ENCODE measurements around the gene JPH2. TPM values are rescaled to one million over a fixed set of nuclear protein-coding genes. Genes with fewer than 3 reads are reported as not detected.
A peak's percentile ranks its signal among the peaks of the same experiment; 100 is the strongest.

The JPH2 gene
- total and polyA plus RNA-seq, 4 donors, result 0.09 to 1.3 (median 0.17) TPM; not detected in 1

DNA sequence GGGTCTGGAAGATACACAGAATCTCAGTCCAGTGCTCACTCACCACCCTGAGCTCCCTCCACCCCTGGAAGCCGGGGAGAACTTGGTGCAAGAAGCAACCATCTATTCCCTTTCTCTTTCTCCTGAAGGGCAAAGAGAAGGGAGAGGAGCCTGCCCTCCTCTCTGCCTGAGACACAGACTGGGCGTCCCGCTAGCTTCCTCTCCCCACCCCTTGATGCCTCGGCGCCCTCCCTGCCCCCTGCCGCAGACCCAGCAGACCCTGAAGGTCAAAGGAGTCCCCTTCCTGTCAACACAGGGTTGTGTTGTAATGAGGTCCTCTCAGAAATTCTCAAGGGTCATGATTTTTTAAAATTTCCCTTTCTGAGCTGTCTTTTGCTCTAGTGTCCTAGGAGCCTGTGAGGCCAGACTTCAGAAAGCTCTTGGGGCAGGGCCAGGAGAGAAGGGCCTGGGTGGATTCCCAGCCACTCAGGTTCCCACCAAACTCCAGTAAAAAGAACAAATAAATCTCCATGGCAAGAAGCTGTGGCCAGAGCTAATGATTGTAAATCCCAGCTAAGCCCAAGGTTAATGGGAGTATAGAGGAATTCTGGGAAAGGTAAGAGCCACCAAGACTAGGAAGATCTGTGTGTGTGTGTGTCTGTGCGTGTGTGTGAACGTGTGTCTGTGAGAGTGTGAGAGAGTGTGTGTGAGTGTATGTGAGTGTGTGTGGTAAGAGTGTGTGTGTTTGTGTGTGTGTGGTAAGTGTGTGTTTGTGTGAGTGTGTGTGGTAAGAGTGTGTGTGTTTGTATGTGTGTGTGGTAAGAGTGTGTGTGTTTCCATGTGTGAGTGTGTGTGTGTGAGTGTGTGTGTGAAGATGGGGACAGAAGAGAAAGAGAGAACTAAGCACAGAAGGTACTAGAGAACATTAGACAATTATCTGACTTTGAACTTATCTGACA is 1.1 kb upstream of the JPH2 start:
- no peak overlapping the region for H3K4me3 ChIP-seq (ENCODE audit: low read depth in 1 of 3, low read length in 3 of 3)
- 28% methylated on average over 8 of the region's 8 CpGs for WGBS
- no peak for DNase-seq (ENCODE audit: low spot score)
- H3K9me3 ChIP-seq (ENCODE audit: control insufficient read depth in 4 of 4, low read length in 3 of 4), result no peaks in the 10 kb centered on the region
- H3K4me1 ChIP-seq (ENCODE audit: control insufficient read depth in 4 of 4, insufficient read depth in 4 of 4, low read length in 3 of 4), result peaks cover 0 to 5% (median 2%) of the 10 kb centered on the region in 4 donors
- TF ChIP-seq HNF4G (IDR thresholded peaks at IDR 0.05) (no peak), EGR1 (IDR thresholded peaks at IDR 0.05; ENCODE audit: low read depth in 2 of 2) (no peak), NR2F2 (IDR thresholded peaks at IDR 0.05) (peak; percentile 48)
- no peak overlapping the region for H3K9ac ChIP-seq (ENCODE audit: low read depth in 1 of 2, low read length in 2 of 2)
- peaks cover 0 to 3% (median 1%) of the 10 kb centered on the region in 4 donors for H3K27me3 ChIP-seq (ENCODE audit: control insufficient read depth in 4 of 4, insufficient read depth in 4 of 4, low read length in 3 of 4)
- H3K27ac ChIP-seq (ENCODE audit: low read depth in 1 of 2, low read length in 2 of 2), result no peak overlapping the region
- no peaks in the 10 kb centered on the region for H3K36me3 ChIP-seq (ENCODE audit: control insufficient read depth in 4 of 4, insufficient read depth in 3 of 4, low read depth in 1 of 4, low read length in 3 of 4)

DNA sequence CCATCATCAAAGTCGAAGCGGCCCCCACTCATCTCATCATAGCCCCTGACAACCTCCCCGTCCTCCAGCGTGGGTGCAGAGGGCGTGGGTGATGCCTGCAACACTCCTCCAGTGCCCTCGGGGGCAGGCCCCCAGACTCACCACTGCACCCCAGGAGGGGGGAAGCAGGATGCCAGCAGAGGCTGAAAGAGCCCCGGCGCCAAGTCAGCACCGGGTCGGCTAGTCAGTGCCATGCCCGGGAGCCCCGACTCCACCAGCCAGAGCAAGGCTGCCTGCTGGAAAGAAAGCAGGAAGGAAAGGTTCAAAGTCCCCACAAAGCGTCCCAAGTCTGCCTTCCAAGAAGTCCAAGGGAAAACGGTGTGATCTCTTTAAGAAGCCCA is 324 bp downstream of the JPH2 start:
- peaks cover 0 to 5% (median 2%) of the 10 kb centered on the region in 4 donors for H3K4me1 ChIP-seq (ENCODE audit: control insufficient read depth in 4 of 4, insufficient read depth in 4 of 4, low read length in 3 of 4)
- H3K9ac ChIP-seq (ENCODE audit: low read depth in 1 of 2, low read length in 2 of 2), result no peak overlapping the region
- TF ChIP-seq SP1 (IDR thresholded peaks at IDR 0.05) (no peak), HNF4A (conservative IDR thresholded peaks at IDR 0.05) (no peak), FOXA2 (IDR thresholded peaks at IDR 0.05) (no peak), RXRA (IDR thresholded peaks at IDR 0.05) (no peak), RAD21 (IDR thresholded peaks at IDR 0.05) (no peak), EGR1 (IDR thresholded peaks at IDR 0.05; ENCODE audit: low read depth in 2 of 2) (no peak), YY1 (IDR thresholded peaks at IDR 0.05) (no peak), TAF1 (conservative IDR thresholded peaks at IDR 0.05) (no peak), JUND (IDR thresholded peaks at IDR 0.05) (no peak), FOXA1 (IDR thresholded peaks at IDR 0.05) (no peak), NR2F2 (IDR thresholded peaks at IDR 0.05) (no peak), HNF4G (IDR thresholded peaks at IDR 0.05) (no peak), GABPA (IDR thresholded peaks at IDR 0.05 in 1 of 2, conservative IDR thresholded peaks at IDR 0.05 in 1 of 2) (no peak)
- TF ChIP-seq, protein P1, sequence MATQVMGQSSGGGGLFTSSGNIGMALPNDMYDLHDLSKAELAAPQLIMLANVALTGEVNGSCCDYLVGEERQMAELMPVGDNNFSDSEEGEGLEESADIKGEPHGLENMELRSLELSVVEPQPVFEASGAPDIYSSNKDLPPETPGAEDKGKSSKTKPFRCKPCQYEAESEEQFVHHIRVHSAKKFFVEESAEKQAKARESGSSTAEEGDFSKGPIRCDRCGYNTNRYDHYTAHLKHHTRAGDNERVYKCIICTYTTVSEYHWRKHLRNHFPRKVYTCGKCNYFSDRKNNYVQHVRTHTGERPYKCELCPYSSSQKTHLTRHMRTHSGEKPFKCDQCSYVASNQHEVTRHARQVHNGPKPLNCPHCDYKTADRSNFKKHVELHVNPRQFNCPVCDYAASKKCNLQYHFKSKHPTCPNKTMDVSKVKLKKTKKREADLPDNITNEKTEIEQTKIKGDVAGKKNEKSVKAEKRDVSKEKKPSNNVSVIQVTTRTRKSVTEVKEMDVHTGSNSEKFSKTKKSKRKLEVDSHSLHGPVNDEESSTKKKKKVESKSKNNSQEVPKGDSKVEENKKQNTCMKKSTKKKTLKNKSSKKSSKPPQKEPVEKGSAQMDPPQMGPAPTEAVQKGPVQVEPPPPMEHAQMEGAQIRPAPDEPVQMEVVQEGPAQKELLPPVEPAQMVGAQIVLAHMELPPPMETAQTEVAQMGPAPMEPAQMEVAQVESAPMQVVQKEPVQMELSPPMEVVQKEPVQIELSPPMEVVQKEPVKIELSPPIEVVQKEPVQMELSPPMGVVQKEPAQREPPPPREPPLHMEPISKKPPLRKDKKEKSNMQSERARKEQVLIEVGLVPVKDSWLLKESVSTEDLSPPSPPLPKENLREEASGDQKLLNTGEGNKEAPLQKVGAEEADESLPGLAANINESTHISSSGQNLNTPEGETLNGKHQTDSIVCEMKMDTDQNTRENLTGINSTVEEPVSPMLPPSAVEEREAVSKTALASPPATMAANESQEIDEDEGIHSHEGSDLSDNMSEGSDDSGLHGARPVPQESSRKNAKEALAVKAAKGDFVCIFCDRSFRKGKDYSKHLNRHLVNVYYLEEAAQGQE (IDR thresholded peaks at IDR 0.05), result no peak
- TF ChIP-seq, protein P2, sequence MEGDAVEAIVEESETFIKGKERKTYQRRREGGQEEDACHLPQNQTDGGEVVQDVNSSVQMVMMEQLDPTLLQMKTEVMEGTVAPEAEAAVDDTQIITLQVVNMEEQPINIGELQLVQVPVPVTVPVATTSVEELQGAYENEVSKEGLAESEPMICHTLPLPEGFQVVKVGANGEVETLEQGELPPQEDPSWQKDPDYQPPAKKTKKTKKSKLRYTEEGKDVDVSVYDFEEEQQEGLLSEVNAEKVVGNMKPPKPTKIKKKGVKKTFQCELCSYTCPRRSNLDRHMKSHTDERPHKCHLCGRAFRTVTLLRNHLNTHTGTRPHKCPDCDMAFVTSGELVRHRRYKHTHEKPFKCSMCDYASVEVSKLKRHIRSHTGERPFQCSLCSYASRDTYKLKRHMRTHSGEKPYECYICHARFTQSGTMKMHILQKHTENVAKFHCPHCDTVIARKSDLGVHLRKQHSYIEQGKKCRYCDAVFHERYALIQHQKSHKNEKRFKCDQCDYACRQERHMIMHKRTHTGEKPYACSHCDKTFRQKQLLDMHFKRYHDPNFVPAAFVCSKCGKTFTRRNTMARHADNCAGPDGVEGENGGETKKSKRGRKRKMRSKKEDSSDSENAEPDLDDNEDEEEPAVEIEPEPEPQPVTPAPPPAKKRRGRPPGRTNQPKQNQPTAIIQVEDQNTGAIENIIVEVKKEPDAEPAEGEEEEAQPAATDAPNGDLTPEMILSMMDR (IDR thresholded peaks at IDR 0.05; ENCODE audit: low read depth, low read length, missing input control), result no peak
- TF ChIP-seq, protein P3, sequence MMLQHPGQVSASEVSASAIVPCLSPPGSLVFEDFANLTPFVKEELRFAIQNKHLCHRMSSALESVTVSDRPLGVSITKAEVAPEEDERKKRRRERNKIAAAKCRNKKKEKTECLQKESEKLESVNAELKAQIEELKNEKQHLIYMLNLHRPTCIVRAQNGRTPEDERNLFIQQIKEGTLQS (IDR thresholded peaks at IDR 0.05), result no peak
- TF ChIP-seq, protein P4, sequence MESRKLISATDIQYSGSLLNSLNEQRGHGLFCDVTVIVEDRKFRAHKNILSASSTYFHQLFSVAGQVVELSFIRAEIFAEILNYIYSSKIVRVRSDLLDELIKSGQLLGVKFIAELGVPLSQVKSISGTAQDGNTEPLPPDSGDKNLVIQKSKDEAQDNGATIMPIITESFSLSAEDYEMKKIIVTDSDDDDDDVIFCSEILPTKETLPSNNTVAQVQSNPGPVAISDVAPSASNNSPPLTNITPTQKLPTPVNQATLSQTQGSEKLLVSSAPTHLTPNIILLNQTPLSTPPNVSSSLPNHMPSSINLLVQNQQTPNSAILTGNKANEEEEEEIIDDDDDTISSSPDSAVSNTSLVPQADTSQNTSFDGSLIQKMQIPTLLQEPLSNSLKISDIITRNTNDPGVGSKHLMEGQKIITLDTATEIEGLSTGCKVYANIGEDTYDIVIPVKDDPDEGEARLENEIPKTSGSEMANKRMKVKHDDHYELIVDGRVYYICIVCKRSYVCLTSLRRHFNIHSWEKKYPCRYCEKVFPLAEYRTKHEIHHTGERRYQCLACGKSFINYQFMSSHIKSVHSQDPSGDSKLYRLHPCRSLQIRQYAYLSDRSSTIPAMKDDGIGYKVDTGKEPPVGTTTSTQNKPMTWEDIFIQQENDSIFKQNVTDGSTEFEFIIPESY (IDR thresholded peaks at IDR 0.05), result no peak
- TF ChIP-seq, protein P5, sequence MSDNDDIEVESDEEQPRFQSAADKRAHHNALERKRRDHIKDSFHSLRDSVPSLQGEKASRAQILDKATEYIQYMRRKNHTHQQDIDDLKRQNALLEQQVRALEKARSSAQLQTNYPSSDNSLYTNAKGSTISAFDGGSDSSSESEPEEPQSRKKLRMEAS (IDR thresholded peaks at IDR 0.05), result no peak
- H3K4me3 ChIP-seq (ENCODE audit: low read depth in 1 of 3, low read length in 3 of 3), result peak overlapping the region in 1 of 3 donors; percentile 12
- no peak for DNase-seq (ENCODE audit: low spot score)
- no peaks in the 10 kb centered on the region for H3K36me3 ChIP-seq (ENCODE audit: control insufficient read depth in 4 of 4, insufficient read depth in 3 of 4, low read depth in 1 of 4, low read length in 3 of 4)
- peaks cover 0 to 4% (median 1%) of the 10 kb centered on the region in 4 donors for H3K27me3 ChIP-seq (ENCODE audit: control insufficient read depth in 4 of 4, insufficient read depth in 4 of 4, low read length in 3 of 4)
- 28% methylated on average over 14 of the region's 14 CpGs for WGBS
- H3K27ac ChIP-seq (ENCODE audit: low read depth in 1 of 2, low read length in 2 of 2), result no peak overlapping the region
- H3K9me3 ChIP-seq (ENCODE audit: control insufficient read depth in 4 of 4, low read length in 3 of 4), result no peaks in the 10 kb centered on the region
